Osteocyte (in vitro differentiated cells): ENCODE results near the gene CALCOCO2. TPM values are rescaled to one million over a fixed set of nuclear protein-coding genes. Genes with fewer than 3 reads are reported as not detected.
"Not testable (repeated sequence)": the region's sequence is repeated elsewhere in the genome, so short reads cannot be mapped to it uniquely, and the experiment has no call there.

Experiments used
- DNase-seq: peaks from one replicate; pipeline ENCODE4 v3.0.0; 2021; ENCODE audit warnings: mixed read lengths; ENCODE audit not compliant: unreplicated experiment; ENCODE audit errors: extremely low spot score
- H3K27ac Mint-ChIP-seq: one replicate; pipeline ENCODE4 v1.8.0; 2021; ENCODE audit warnings: mild to moderate bottlenecking, mixed read lengths; ENCODE audit not compliant: unreplicated experiment
- H3K27me3 Mint-ChIP-seq: one replicate; pipeline ENCODE4 v1.8.0; 2021; ENCODE audit warnings: mixed read lengths; ENCODE audit not compliant: unreplicated experiment
- H3K36me3 Mint-ChIP-seq: one replicate; pipeline ENCODE4 v1.8.0; 2021; ENCODE audit warnings: mixed read lengths; ENCODE audit not compliant: unreplicated experiment
- H3K4me1 Mint-ChIP-seq: one replicate; pipeline ENCODE4 v1.8.0; 2021; ENCODE audit warnings: mixed read lengths; ENCODE audit not compliant: unreplicated experiment
- H3K4me3 Mint-ChIP-seq: one replicate; pipeline ENCODE4 v1.8.0; 2021; ENCODE audit warnings: mild to moderate bottlenecking, moderate library complexity, mixed read lengths; ENCODE audit not compliant: unreplicated experiment
- H3K9me3 Mint-ChIP-seq: one replicate; pipeline ENCODE4 v1.8.0; 2021; ENCODE audit warnings: mixed read lengths; ENCODE audit not compliant: unreplicated experiment
- total RNA-seq: library from RNA; stranded (reverse); gene quantifications from 2 replicates; pipeline ENCODE4 v1.2.1, GENCODE V29; 2021
- TF ChIP-seq, protein P1 (sequence below): fragments of 200-600 bp; sonication (generic); IDR thresholded peaks from 2 replicates; pipeline ENCODE4 v1.5.0; 2021; ENCODE audit warnings: antibody characterized with exemption, mild to moderate bottlenecking, moderate library complexity

CALCOCO2 gene
- total RNA-seq, 1 donor from 2014 or later: 94.4 TPM

DNA sequence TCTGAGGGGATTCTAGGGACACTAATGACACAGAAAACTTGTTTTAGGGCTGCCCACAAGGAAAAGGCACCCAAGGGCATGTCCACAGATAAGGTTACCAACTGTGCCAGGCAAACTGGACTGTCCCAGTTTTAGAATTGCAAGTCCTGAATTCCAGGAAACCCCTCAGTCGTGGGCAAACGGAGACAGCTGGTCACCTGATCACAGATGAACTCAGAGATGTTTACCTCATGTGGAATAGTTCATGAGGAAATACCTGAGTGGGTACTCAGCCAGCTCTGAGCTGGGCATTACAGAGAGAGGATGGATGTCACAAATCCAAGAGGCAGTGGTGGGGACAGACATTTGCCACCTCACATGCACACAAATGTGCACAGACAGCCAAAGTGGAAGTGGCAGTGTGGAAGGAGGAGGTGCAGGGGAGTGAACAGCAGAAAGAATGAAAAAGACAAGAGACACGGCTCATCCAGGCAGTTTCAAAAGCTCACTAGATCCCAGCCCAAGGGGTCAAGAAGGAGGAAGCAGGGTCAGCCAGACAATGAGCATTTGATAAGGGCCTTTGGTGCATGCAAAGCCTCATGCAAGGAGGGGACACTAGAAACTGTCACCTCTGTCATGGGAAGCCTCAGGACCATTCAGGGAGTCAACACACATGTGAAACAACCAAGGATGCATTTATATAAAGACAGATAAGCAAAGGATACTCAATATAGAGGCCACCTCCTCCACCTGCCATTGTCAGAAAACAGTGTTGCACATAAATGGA, 38.6 kb upstream of the CALCOCO2 start:
- Mint-ChIP-seq H3K4me3 (no peak overlapping the region), H3K36me3 (no peaks in the 10 kb centered on the region), H3K4me1 (no peaks in the 10 kb centered on the region), H3K27ac (no peak overlapping the region), H3K9me3 (no peaks in the 10 kb centered on the region), H3K27me3 (peaks cover 66% of the 10 kb centered on the region)
- DNase-seq: no peak
- TF ChIP-seq, protein P1, sequence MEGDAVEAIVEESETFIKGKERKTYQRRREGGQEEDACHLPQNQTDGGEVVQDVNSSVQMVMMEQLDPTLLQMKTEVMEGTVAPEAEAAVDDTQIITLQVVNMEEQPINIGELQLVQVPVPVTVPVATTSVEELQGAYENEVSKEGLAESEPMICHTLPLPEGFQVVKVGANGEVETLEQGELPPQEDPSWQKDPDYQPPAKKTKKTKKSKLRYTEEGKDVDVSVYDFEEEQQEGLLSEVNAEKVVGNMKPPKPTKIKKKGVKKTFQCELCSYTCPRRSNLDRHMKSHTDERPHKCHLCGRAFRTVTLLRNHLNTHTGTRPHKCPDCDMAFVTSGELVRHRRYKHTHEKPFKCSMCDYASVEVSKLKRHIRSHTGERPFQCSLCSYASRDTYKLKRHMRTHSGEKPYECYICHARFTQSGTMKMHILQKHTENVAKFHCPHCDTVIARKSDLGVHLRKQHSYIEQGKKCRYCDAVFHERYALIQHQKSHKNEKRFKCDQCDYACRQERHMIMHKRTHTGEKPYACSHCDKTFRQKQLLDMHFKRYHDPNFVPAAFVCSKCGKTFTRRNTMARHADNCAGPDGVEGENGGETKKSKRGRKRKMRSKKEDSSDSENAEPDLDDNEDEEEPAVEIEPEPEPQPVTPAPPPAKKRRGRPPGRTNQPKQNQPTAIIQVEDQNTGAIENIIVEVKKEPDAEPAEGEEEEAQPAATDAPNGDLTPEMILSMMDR: no peak

DNA sequence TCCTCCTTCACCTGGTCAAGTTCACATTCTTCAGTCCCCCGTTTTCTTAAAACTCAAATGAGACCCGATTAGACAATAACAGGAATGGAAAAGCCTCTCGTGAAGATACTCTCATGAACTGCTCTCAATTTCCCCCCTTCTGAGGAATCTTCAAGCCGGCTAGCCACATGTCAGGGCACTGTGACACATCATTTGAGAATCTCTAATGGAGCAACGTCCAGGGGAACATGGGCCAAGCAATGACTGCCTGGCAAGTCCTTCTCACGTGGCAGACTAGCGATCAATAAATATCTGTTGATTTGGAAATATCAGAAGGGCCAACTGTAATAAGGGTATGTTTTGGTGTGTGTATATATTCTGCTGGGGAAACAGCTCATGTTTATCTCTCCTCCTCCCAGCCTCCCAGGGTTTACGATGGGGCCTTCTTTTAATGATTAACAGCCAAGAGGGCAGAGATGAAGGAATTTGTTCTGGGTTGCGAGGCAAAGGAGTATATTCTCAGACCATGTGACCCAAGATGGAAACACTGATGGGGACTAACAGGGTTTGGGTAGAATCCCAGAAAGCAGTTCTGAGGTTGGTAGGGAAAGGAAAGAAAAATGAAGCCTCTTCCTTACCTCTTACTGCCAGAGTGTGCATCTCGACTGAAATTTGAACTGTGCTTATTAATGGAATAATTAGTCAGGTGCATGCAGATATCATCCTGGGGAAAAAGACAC, 35.2 kb upstream of the CALCOCO2 start:
- H3K27ac Mint-ChIP-seq: no peak overlapping the region
- no peak for DNase-seq
- H3K36me3 Mint-ChIP-seq: no peaks in the 10 kb centered on the region
- H3K4me3 Mint-ChIP-seq: no peak overlapping the region
- no peaks in the 10 kb centered on the region for H3K4me1 Mint-ChIP-seq
- no peaks in the 10 kb centered on the region for H3K9me3 Mint-ChIP-seq
- peaks cover 55% of the 10 kb centered on the region for H3K27me3 Mint-ChIP-seq
- TF ChIP-seq, protein P1: no peak

- peaks cover 56% of the 10 kb centered on the region for H3K27me3 Mint-ChIP-seq
- H3K27ac Mint-ChIP-seq, H3K4me1 Mint-ChIP-seq: not testable (repeated sequence)
These were observed 34.7 kb upstream of the CALCOCO2 start for GRCh38 chr17:48796163-48796522.

GRCh38 chr17:48799069-48799723, 31.6 kb upstream of the CALCOCO2 start:
- H3K27me3 Mint-ChIP-seq: peaks cover 51% of the 10 kb centered on the region
- TF ChIP-seq, protein P1: no peak

More at GRCh38 chr17:48796163-48796522, 34.7 kb upstream of the CALCOCO2 start:
- not testable (repeated sequence) for H3K4me3 Mint-ChIP-seq, DNase-seq, H3K9me3 Mint-ChIP-seq, H3K36me3 Mint-ChIP-seq

GRCh38 chr17:48800626-48801217, 30.1 kb upstream of the CALCOCO2 start:
- TF ChIP-seq, protein P1: no peak
- no peaks in the 10 kb centered on the region for H3K9me3 Mint-ChIP-seq
- no peaks in the 10 kb centered on the region for H3K4me1 Mint-ChIP-seq
- no peaks in the 10 kb centered on the region for H3K36me3 Mint-ChIP-seq
- peaks cover 55% of the 10 kb centered on the region for H3K27me3 Mint-ChIP-seq
- H3K27ac Mint-ChIP-seq: no peak overlapping the region
- DNase-seq: no peak
- H3K4me3 Mint-ChIP-seq: no peak overlapping the region

More at GRCh38 chr17:48799069-48799723, 31.6 kb upstream of the CALCOCO2 start:
- Mint-ChIP-seq H3K36me3 (no peaks in the 10 kb centered on the region), H3K27ac (no peak overlapping the region), H3K9me3 (no peaks in the 10 kb centered on the region), H3K4me1 (no peaks in the 10 kb centered on the region), H3K4me3 (no peak overlapping the region)
- no peak for DNase-seq
